Ovary (tissue), 3 donors: ENCODE results near the gene TMEM30B.

Experiments
- CTCF ChIP-seq, 3 donors: fragments of 450-650 bp in 2 of 3; fragments of 200-600 bp in 1 of 3; IDR thresholded peaks; one replicate each; pipeline versions ENCODE4 v1.5.1 to v1.8.0; 2016 to 2022; ENCODE audit warnings: antibody characterized with exemption in 3 of 3, mild to moderate bottlenecking in 1 of 3
- EP300 ChIP-seq: sonication (generic); formaldehyde crosslinking; IDR thresholded peaks from one replicate; pipeline ENCODE4 v1.6.1; 2017; ENCODE audit warnings: antibody characterized with exemption
- POLR2A ChIP-seq: fragments of 450-650 bp; IDR thresholded peaks from one replicate; pipeline ENCODE4 v1.6.1; 2017; ENCODE audit warnings: antibody characterized with exemption, mild to moderate bottlenecking, moderate library complexity
- donor health status: DM: no; HTN: no; CAD: no.

DNA sequence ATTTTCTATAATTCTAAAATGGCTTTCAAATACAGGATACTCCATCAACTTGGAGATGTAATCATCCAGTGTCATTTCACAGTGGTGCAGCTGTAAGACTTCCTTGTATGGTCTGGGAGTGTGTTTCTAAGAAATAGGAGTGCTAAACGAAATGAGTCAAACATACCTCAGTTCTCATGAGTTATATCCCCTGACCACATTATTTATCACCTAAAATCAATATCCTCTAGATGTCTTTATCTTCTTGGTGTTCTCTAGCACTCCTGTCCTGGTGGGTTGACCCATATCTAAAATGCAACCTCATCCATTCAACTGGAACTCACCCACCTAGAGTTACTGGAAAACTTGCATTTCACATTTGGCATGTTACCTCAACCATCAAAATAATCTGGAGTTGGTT is 33.2 kb downstream of the TMEM30B start:
- TF ChIP-seq EP300 (no peak), CTCF (IDR thresholded peaks at IDR 0.05) (no peak), POLR2A (no peak)
